HCT116 (cell line): ENCODE measurements around the gene POU5F1. TPM values are rescaled to one million over a fixed set of nuclear protein-coding genes. Genes with fewer than 3 reads are reported as not detected.
"Not testable (repeated sequence)": the region's sequence is repeated elsewhere in the genome, so short reads cannot be mapped to it uniquely, and the experiment has no call there.

Experiments
- ATAC-seq: fragments of 200-7000 bp; cut with Tn5 transposase; 2 replicates; pipeline ENCODE4 v1.9.1; 2020; ENCODE audit warnings: mild to moderate bottlenecking, moderate library complexity
- BruUV-seq: library from RNA; stranded (reverse); fragments of 400-500 nt; replicated peaks from 2 replicates; lab custom pipeline; 2021; lab: Mats Ljungman, UMichigan
- CTCF ChIA-PET: fragments of 300-600 bp; sonication (Branson Sonifier 250); formaldehyde crosslinking; loops from one replicate; lab custom pipeline; 2021; ENCODE audit warnings: antibody characterized with exemption; lab: Charles Lee
- POLR2A ChIA-PET: fragments of 300-600, 350-600 bp; sonication (Branson Sonifier 250); formaldehyde crosslinking; loops from one replicate; lab custom pipeline; 2021; ENCODE audit warnings: antibody characterized with exemption; lab: Charles Lee
- RAD21 ChIA-PET, 2 experiments: fragments of 300-600 bp; sonication (Branson Sonifier 250); formaldehyde crosslinking; loops; one replicate each; lab custom pipeline; 2023; ENCODE audit warnings: low total read pairs in 2 of 2; ENCODE audit not compliant: uncharacterized antibody in 2 of 2, unreplicated experiment in 2 of 2, low non-redundant PET in 1 of 2; lab: Charles Lee
- DNase-seq: peaks from one replicate; pipeline ENCODE4 v3.0.0-alpha.2; 2010; ENCODE audit warnings: low read depth, low spot score
- H2AFZ ChIP-seq: fragments of 200-600 bp; shearing (Covaris generic), sonication (generic); 2 replicates; pipeline ENCODE4 v1.6.1; 2017; ENCODE audit warnings: low read depth, mixed run types, mixed read lengths, antibody characterized with exemption, low read length; ENCODE audit not compliant: poor library complexity, severe bottlenecking
- H3K27ac ChIP-seq: 2 replicates; pipeline ENCODE4 v1.5.1; 2012; ENCODE audit warnings: low read depth, low read length
- H3K27me3 ChIP-seq: fragments of 200-600 bp; sonication (generic); 2 replicates; pipeline ENCODE4 v1.6.1; 2016; ENCODE audit warnings: mixed run types, low read length, mixed read lengths; ENCODE audit not compliant: insufficient read depth
- H3K36me3 ChIP-seq, 2 experiments: fragments of 200-500 bp in 1 of 2; fragments of 200-600 bp in 1 of 2; sonication (Bioruptor generic) in 1 of 2; sonication (generic) in 1 of 2; 2 replicates each; pipeline versions ENCODE4 v1.5.1 to v1.6.1; 2014 to 2016; ENCODE audit warnings: low read length in 2 of 2, inconsistent platforms in 1 of 2, mixed read lengths in 1 of 2, mixed run types in 1 of 2; ENCODE audit not compliant: insufficient read depth in 2 of 2, control insufficient read depth in 1 of 2
- H3K4me1 ChIP-seq, 2 experiments: fragments of 200-600 bp in 1 of 2; sonication (generic) in 1 of 2; 2 replicates each; pipeline versions ENCODE4 v1.5.1 to v1.6.1; 2012 to 2017; ENCODE audit warnings: low read length in 2 of 2, inconsistent platforms in 1 of 2, mild to moderate bottlenecking in 1 of 2, mixed read lengths in 1 of 2, mixed run types in 1 of 2, moderate library complexity in 1 of 2; ENCODE audit not compliant: insufficient read depth in 2 of 2, control insufficient read depth in 1 of 2
- H3K4me2 ChIP-seq: fragments of 200-600 bp; sonication (generic); 2 replicates; pipeline ENCODE4 v1.6.1; 2017; ENCODE audit warnings: mixed run types, low read length, mixed read lengths
- H3K4me3 ChIP-seq, 2 experiments: fragments of 200-600 bp in 1 of 2; sonication (generic) in 1 of 2; replicated peaks in 1 of 2; 2 replicates each; pipeline ENCODE4 v1.5.1; 2011 to 2016; ENCODE audit warnings: low read length in 2 of 2, control low read depth in 1 of 2, low read depth in 1 of 2, mild to moderate bottlenecking in 1 of 2, mixed read lengths in 1 of 2, mixed run types in 1 of 2
- H3K79me2 ChIP-seq: fragments of 200-600 bp; sonication (generic); 2 replicates; pipeline ENCODE4 v1.6.1; 2017; ENCODE audit warnings: mild to moderate bottlenecking, mixed run types, low read length, moderate library complexity, mixed read lengths; ENCODE audit not compliant: insufficient read depth
- H3K9ac ChIP-seq: fragments of 200-600 bp; sonication (generic); 2 replicates; pipeline ENCODE4 v1.6.1; 2016; ENCODE audit warnings: low read length, mixed read lengths
- H3K9me2 ChIP-seq: fragments of 200-600 bp; sonication (generic), shearing (Covaris generic); 2 replicates; pipeline ENCODE4 v1.6.1; 2017; ENCODE audit warnings: mixed run types, mild to moderate bottlenecking, moderate library complexity; ENCODE audit not compliant: insufficient read depth
- H3K9me3 ChIP-seq, 2 experiments: fragments of 200-500 bp in 1 of 2; fragments of 200-600 bp in 1 of 2; sonication (Bioruptor generic) in 1 of 2; sonication (generic) in 1 of 2; 2 replicates each; pipeline ENCODE4 v1.6.1; 2014 to 2017; ENCODE audit warnings: low read length in 2 of 2, mixed read lengths in 2 of 2, inconsistent platforms in 1 of 2, low read depth in 1 of 2, mild to moderate bottlenecking in 1 of 2, mixed run types in 1 of 2, moderate library complexity in 1 of 2; ENCODE audit not compliant: control insufficient read depth in 1 of 2, insufficient read depth in 1 of 2
- H4K20me1 ChIP-seq: fragments of 200-600 bp; sonication (generic), shearing (Covaris generic); 2 replicates; pipeline ENCODE4 v1.6.1; 2017; ENCODE audit warnings: mixed run types, mild to moderate bottlenecking, moderate library complexity; ENCODE audit not compliant: insufficient read depth
- CBX3 ChIP-seq: IDR thresholded peaks from 2 replicates; pipeline ENCODE4 v1.6.1; 2012; ENCODE audit warnings: low read depth
- RAD21 ChIP-seq: IDR thresholded peaks from 2 replicates; pipeline ENCODE4 v1.6.1; 2012; ENCODE audit warnings: low read depth, mild to moderate bottlenecking
- intact Hi-C: fragments of 100-400 bp; cut with micrococcal nuclease; formaldehyde crosslinking; loops from 2 replicates; pipeline ENCODE4 v1.10.0; 2022
- total RNA-seq: library from RNA; stranded (reverse); gene quantifications from one replicate; pipeline ENCODE4 v1.2.1, GENCODE V29; 2021; ENCODE audit not compliant: unreplicated experiment
- TF ChIP-seq, protein P1 (sequence below): IDR thresholded peaks from 2 replicates; pipeline ENCODE4 v1.6.1; 2012
- TF ChIP-seq, protein P2 (sequence below), 3 experiments: fragments of 200-600 bp in 1 of 3; sonication (generic) in 1 of 3; IDR thresholded peaks in 2 of 3; conservative IDR thresholded peaks in 1 of 3; 2 replicates each; pipeline ENCODE4 v1.5.1; 2012 to 2017; ENCODE audit warnings: low read depth in 2 of 3, low read length in 2 of 3, antibody characterized with exemption in 1 of 3, borderline replicate concordance in 1 of 3, control low read depth in 1 of 3, mild to moderate bottlenecking in 1 of 3, mixed read lengths in 1 of 3, mixed run types in 1 of 3, moderate library complexity in 1 of 3; ENCODE audit not compliant: insufficient read depth in 1 of 3

The POU5F1 gene
- total RNA-seq, 1 experiment from 2014 or later: 1.9 TPM

GRCh38 chr6:31193206-31193605 is 22.7 kb upstream of the POU5F1 start:
- H3K9me3 ChIP-seq: no peaks in the 10 kb centered on the region
- no peaks in the 10 kb centered on the region for H3K27me3 ChIP-seq
- H3K4me3 ChIP-seq: no peak overlapping the region
- intact Hi-C loops: loop anchor here (2.0 to 5.0 kb wide), 4 partner anchors 106 to 711 kb away; partner anchors contain the start of gene VARS2
- ATAC-seq (no peak), DNase-seq (no peak)
- POLR2A ChIA-PET: interaction anchor here (0.7 to 1.5 kb wide), 3 partner anchors 9 to 378 kb away, joined by 3 to 4 read pairs (median 3); no protein-coding TSS in a partner anchor
- CTCF ChIA-PET: interaction anchor here (0.8 to 4.9 kb wide), 8 partner anchors 16 to 398 kb away, joined by 3 to 61 read pairs (median 4); no protein-coding TSS in a partner anchor
- H4K20me1 ChIP-seq: no peaks in the 10 kb centered on the region
- RAD21 ChIA-PET: no interaction called here
- BruUV-seq: no TSS peak
- no peaks in the 10 kb centered on the region for H3K79me2 ChIP-seq
- H3K9ac ChIP-seq: no peak overlapping the region
- no peak overlapping the region for H3K4me2 ChIP-seq
- H3K27ac ChIP-seq: no peak overlapping the region
- TF ChIP-seq, protein P1, sequence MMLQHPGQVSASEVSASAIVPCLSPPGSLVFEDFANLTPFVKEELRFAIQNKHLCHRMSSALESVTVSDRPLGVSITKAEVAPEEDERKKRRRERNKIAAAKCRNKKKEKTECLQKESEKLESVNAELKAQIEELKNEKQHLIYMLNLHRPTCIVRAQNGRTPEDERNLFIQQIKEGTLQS: no peak
- TF ChIP-seq, protein P2, sequence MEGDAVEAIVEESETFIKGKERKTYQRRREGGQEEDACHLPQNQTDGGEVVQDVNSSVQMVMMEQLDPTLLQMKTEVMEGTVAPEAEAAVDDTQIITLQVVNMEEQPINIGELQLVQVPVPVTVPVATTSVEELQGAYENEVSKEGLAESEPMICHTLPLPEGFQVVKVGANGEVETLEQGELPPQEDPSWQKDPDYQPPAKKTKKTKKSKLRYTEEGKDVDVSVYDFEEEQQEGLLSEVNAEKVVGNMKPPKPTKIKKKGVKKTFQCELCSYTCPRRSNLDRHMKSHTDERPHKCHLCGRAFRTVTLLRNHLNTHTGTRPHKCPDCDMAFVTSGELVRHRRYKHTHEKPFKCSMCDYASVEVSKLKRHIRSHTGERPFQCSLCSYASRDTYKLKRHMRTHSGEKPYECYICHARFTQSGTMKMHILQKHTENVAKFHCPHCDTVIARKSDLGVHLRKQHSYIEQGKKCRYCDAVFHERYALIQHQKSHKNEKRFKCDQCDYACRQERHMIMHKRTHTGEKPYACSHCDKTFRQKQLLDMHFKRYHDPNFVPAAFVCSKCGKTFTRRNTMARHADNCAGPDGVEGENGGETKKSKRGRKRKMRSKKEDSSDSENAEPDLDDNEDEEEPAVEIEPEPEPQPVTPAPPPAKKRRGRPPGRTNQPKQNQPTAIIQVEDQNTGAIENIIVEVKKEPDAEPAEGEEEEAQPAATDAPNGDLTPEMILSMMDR (IDR thresholded peaks at IDR 0.05 in 2 of 3, conservative IDR thresholded peaks at IDR 0.05 in 1 of 3; ENCODE audit: borderline replicate concordance in 1 of 3, insufficient read depth in 1 of 3, low read depth in 2 of 3, low read length in 2 of 3): 0 out of 6 replicates have a peak, but pooled peaks of 2 of the 3 experiments have one; percentile 9 to 11
- H3K4me1 ChIP-seq: peaks cover 0 to 7% of the 10 kb centered on the region in 2 experiments; a peak in 1 of 4 replicates
- no peak overlapping the region for H2AFZ ChIP-seq
- no peaks in the 10 kb centered on the region for H3K36me3 ChIP-seq
- no peaks in the 10 kb centered on the region for H3K9me2 ChIP-seq

DNA sequence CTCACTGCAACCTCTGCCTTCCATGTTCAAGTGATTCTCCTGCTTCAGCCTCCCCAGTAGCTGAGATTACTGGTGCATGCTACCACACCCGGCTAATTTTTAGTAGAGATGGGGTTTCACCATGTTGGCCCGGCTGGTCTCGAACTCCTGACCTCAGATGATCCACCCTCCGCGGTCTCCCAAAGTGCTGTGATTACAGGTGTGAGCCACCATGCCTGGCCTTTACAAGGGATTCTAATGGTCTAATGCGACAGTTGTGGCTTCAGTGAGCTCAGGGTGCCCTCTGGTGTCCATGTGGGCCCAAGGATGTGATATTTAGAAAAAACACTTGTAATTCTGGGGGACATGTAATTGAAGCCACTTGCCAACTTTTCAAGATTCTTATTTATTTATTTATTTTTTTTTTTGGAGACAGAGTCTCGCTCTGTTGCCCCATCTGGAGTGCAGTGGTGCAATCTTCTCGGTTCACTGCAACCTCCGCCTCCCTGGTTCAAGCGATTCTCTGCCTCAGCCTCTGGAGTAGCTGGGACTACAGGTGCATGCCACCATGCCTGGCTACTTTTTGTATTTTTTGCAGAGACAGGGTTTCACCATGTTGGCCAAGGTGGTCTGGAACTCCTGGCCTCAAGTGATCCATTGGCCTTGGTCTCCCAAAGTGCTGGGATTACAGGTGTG is 22.1 kb upstream of the POU5F1 start:
- RAD21 ChIA-PET: interaction anchor here in 1 of 2 experiments (0.6 to 1.1 kb wide), 2 partner anchors 54 to 67 kb away, joined by 3 to 8 read pairs; no protein-coding TSS in a partner anchor
- not testable (repeated sequence) for H3K9ac ChIP-seq, H3K79me2 ChIP-seq, BruUV-seq, H3K27me3 ChIP-seq, H2AFZ ChIP-seq, H3K36me3 ChIP-seq, H3K27ac ChIP-seq
- peak; percentile 71 for ATAC-seq
- intact Hi-C loops: loop anchor here (1.0 to 5.0 kb wide), 6 partner anchors 55 to 710 kb away; partner anchors contain the start of gene VARS2
- TF ChIP-seq RAD21 (peak; percentile 96), CBX3 (peak; percentile 87; the same call in 1 of the 2 replicates)
- TF ChIP-seq, protein P2 (IDR thresholded peaks at IDR 0.05 in 2 of 3, conservative IDR thresholded peaks at IDR 0.05 in 1 of 3; ENCODE audit: borderline replicate concordance in 1 of 3, insufficient read depth in 1 of 3, low read depth in 2 of 3, low read length in 2 of 3): peak; percentile 67 to 93 (median 73)
- TF ChIP-seq, all 23 proteins: peak for 3; not testable (repeated sequence) for 20
- H4K20me1 ChIP-seq, H3K9me2 ChIP-seq, H3K9me3 ChIP-seq, H3K4me1 ChIP-seq, H3K4me2 ChIP-seq, H3K4me3 ChIP-seq: not testable (repeated sequence)
- DNase-seq: peak; percentile 86
- ChIA-PET POLR2A (interaction anchor here (0.7 to 1.5 kb wide), 4 partner anchors 9 to 377 kb away, joined by 3 to 4 read pairs (median 3); no protein-coding TSS in a partner anchor), CTCF (interaction anchor here (0.8 to 1.9 kb wide), 13 partner anchors 10 to 397 kb away, joined by 3 to 8 read pairs (median 4); partner anchors contain the start of gene PSORS1C2)
